ENCODE results near the gene LRSAM1.

DNA sequence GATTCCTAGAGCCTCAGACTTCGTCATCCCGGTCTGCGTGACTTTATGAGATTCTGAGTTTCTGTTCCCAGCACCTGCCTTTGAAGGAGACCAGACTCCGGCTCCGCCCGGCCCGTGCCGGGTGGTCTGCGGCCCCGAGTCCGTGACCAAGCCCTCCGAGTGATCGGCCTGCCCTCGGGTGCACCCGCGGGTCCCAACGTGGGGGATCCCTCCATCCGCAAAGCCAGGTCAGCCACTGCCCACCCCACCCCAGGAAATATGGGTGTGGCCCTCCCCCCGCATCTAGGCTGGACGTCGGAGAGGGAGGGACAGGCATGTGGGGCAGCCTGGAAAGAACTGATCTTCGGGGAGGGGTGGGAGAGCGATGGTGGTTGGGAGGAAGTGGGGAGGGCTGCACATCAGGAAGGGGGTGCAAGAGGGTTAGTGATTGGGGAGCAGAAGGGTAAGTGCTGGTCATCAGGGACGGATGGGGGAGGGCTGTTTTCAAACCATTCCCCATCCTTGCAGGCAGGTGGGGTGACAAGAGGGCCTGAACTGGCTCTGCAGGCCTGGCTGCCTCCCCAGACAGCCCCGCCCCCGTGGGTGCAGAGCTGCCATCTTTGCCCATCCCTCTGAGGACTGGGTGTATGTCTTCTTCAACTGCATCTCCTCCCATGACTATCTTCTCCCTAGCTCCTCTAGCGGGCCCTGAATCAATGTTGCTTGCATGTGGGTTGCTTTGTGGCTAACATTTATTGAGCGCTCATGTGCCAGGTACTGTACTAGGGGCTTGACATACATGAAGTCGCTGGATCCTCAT, 747 bp downstream of the LRSAM1 start:
- TF ChIP-seq CTCF (IDR thresholded peaks at IDR 0.05): no peak
- TF ChIP-seq POLR2A (IDR thresholded peaks at IDR 0.05): no peak

Measured in adrenal gland (tissue), 5 donors.